IgD-negative memory B cell (primary cell): ENCODE measurements around the gene HTT-AS. TPM values are rescaled to one million over a fixed set of nuclear protein-coding genes. Genes with fewer than 3 reads are reported as not detected.

Experiments used
- H3K27ac Mint-ChIP-seq, 3 donors: one replicate each; pipeline ENCODE4 v1.8.0; 2020 to 2022; ENCODE audit warnings: mild to moderate bottlenecking in 3 of 3, mixed read lengths in 3 of 3, moderate library complexity in 1 of 3
- H3K27me3 Mint-ChIP-seq: one replicate; pipeline ENCODE4 v1.8.0; 2021; ENCODE audit warnings: mixed read lengths
- H3K36me3 Mint-ChIP-seq: one replicate; pipeline ENCODE4 v1.8.0; 2020; ENCODE audit warnings: mild to moderate bottlenecking, mixed read lengths
- H3K4me1 Mint-ChIP-seq, 3 donors: one replicate each; pipeline ENCODE4 v1.8.0; 2020 to 2022; ENCODE audit warnings: mixed read lengths in 3 of 3, mild to moderate bottlenecking in 1 of 3
- H3K4me3 Mint-ChIP-seq, 4 donors: one replicate each; pipeline ENCODE4 v1.8.0; 2020 to 2022; ENCODE audit warnings: mild to moderate bottlenecking in 4 of 4, mixed read lengths in 4 of 4, moderate library complexity in 3 of 4
- H3K9me3 Mint-ChIP-seq, 3 donors: one replicate each; pipeline ENCODE4 v1.8.0; 2020 to 2021; ENCODE audit warnings: mixed read lengths in 3 of 3, mild to moderate bottlenecking in 1 of 3
- polyA plus RNA-seq: library from polyadenylated mRNA; unstranded; fragments of 300-500 nt; fragmentation: Illumina TruSeq; gene quantifications from one replicate; pipeline ENCODE4 v1.2.3, GENCODE V29; 2021

Gene HTT-AS
- polyA plus RNA-seq, 1 donor from 2014 or later = not detected

DNA sequence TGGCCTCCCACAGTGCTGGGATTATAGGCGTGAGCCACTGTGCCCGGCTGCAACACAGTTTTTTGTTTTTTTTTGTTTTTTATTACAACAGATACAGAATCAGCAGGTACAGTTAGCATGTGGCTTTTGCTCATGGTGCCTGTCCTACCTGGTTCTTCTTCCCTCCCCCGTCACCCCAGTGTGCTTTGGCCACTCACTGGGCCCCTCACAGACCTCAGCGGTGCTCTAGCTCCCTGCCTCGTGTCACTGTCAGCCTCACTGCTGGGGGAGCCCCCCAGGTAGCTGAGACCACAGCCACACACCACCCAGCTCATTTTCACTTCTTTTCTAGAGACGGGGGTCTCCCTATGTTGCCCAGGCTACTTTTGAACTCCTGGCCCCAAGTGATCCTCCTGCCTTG is 38.7 kb downstream of the HTT-AS start:
- no peak overlapping the region for H3K27ac Mint-ChIP-seq
- no peak overlapping the region for H3K4me3 Mint-ChIP-seq
- H3K4me1 Mint-ChIP-seq = peaks cover 10 to 16% (median 16%) of the 10 kb centered on the region in 3 donors
- H3K27me3 Mint-ChIP-seq = peaks cover 6% of the 10 kb centered on the region
- peaks cover 3% of the 10 kb centered on the region for H3K36me3 Mint-ChIP-seq
- no peaks in the 10 kb centered on the region for H3K9me3 Mint-ChIP-seq

DNA sequence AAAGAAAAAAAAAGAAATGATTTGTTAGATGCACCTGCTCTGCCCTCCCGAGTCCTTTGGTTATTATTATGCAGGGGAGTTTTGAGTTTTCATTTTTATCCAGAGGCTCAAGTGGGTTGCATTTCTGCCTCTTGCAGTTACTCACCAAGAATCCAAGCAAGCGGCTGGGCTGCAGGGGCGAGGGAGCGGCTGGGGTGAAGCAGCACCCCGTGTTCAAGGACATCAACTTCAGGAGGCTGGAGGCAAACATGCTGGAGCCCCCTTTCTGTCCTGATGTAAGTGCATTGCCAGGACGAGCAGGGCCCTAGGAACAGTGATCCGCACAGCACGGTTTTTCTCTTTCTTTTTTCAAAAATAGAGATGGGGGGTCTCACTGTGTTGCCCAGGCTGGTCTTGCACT is 39.1 kb downstream of the HTT-AS start:
- peaks cover 3% of the 10 kb centered on the region for H3K36me3 Mint-ChIP-seq
- peak overlapping the region in 1 of 4 donors; percentile 23 for H3K4me3 Mint-ChIP-seq
- peak overlapping the region in 1 of 3 donors; percentile 74 for H3K27ac Mint-ChIP-seq
- H3K9me3 Mint-ChIP-seq = no peaks in the 10 kb centered on the region
- peaks cover 5 to 16% (median 12%) of the 10 kb centered on the region in 3 donors for H3K4me1 Mint-ChIP-seq
- peaks cover 6% of the 10 kb centered on the region for H3K27me3 Mint-ChIP-seq

DNA sequence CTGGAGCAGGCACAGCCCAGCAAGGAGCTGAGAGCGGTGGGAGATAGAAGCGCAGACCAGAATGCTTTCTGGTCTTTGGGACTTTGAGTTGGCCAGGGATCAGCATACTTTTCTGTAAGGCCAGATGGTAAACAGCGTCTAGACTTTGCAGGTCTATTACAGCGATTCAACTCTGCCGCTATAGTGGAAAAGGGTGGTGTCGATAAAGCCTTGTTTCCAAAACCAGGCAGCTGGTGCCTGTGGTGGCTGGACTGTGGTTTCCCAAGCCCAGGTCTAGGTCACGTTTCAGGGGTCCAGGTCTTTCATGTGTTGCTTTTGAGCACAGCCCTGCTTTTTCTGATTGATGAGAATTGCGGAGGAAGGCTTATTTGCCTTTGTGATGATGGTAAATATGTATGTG is 40.1 kb downstream of the HTT-AS start:
- H3K4me3 Mint-ChIP-seq = no peak overlapping the region
- peaks cover 3% of the 10 kb centered on the region for H3K36me3 Mint-ChIP-seq
- H3K27me3 Mint-ChIP-seq = peaks cover 6% of the 10 kb centered on the region
- no peak overlapping the region for H3K27ac Mint-ChIP-seq
- peaks cover 4 to 12% (median 10%) of the 10 kb centered on the region in 3 donors for H3K4me1 Mint-ChIP-seq
- no peaks in the 10 kb centered on the region for H3K9me3 Mint-ChIP-seq

DNA sequence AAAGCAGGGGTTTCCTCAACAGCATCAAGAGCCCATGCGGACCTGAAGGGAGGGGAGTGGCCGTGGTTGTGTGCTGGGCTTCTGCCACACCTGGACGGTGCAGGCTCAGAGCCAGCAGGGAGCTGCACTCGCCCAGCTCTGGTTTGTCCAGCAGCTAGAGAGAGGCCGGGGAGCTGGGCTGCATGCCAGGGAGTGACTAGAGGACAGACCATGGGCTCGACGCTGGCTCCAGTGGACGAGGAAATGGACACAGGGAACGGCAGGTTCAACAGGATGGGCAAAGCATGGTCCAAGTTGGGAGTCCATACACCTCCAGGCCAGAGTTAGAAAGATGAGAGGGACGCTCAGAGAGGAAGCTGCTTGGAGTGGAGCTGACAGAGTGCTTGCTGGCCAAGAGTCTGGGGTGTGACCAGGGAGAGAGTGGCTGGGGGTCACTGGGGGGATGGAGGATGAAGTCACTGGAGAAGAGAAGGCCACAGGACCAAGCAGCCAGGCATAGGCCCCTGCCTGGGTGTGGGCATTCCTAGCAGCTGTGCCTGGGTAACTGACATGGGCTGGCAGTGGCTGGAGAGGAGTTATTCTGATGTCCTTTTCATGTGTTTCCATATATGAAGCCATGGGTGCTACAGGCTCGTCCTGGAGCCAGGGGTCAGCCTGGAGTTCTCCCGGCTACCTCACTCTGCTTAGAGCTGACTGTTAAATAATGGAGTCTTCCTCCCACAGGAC is 42.8 kb downstream of the HTT-AS start:
- H3K27ac Mint-ChIP-seq = no peak overlapping the region
- H3K27me3 Mint-ChIP-seq = peaks cover 9% of the 10 kb centered on the region
- H3K36me3 Mint-ChIP-seq = no peaks in the 10 kb centered on the region
- no peak overlapping the region for H3K4me3 Mint-ChIP-seq
- H3K9me3 Mint-ChIP-seq = no peaks in the 10 kb centered on the region
- no peaks in the 10 kb centered on the region for H3K4me1 Mint-ChIP-seq

DNA sequence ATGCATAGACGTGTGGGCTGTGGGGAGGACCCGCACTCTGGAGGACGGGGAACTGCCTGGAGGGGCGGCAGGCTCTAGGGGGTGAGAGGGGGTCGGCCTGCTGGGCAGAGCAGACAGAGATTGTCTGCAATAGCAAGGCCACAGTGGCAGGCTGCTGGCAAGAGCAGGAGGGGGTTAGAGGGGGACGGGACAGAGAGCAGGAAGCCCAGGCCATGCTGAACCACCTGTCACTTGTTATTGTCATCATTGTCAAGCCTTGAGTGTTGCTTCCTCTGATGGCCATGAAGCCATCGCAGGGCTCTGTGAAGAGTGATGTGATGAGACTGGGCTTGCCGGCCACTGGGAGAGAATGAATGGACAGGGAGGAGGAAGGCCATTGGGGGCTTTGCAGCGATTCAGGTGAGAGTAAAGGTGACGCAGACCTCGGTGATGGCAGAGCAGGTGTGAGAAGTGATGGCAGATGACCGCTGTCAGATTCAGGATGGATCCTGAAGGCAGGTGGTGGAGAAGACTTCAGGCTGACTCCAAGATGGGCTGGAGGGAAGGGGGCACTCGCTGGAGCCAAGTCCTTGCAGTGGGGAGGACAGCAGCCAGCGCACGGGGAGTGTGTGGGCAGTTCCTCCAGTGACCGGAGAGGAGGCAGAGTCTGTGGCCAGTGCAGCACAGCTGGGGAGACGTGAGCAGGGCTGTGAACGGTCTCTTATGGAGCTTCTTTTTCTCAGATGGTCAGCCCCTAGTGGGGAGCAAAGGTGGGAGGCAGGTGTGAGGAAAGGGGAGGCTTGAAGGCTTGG is 43.6 kb downstream of the HTT-AS start:
- peaks cover 10% of the 10 kb centered on the region for H3K27me3 Mint-ChIP-seq
- no peaks in the 10 kb centered on the region for H3K36me3 Mint-ChIP-seq
- H3K27ac Mint-ChIP-seq = no peak overlapping the region
- H3K9me3 Mint-ChIP-seq = no peaks in the 10 kb centered on the region
- peak overlapping the region in 1 of 4 donors; percentile 40 for H3K4me3 Mint-ChIP-seq
- no peaks in the 10 kb centered on the region for H3K4me1 Mint-ChIP-seq

DNA sequence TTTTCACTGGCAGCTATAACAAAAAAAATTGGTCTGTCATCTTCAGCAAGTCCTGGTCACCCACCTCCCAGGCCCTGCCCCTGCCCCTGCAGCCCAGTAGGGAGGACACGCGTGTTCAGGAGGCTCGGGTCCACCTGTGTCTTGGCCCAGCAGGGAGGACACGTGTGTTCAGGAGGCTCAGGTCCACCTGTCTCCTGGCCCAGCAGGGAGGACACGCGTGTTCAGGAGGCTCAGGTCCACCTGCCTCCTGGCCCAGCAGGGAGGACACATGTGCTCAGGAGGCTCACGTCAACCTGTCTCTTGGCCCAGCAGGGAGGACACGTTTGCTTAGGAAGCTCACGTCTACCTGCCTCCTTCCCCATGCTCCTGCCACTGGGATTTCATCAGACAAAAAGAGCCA is 44.9 kb downstream of the HTT-AS start:
- Mint-ChIP-seq H3K4me1 (no peaks in the 10 kb centered on the region), H3K4me3 (no peak overlapping the region), H3K36me3 (no peaks in the 10 kb centered on the region), H3K9me3 (no peaks in the 10 kb centered on the region), H3K27ac (no peak overlapping the region), H3K27me3 (peaks cover 10% of the 10 kb centered on the region)

DNA sequence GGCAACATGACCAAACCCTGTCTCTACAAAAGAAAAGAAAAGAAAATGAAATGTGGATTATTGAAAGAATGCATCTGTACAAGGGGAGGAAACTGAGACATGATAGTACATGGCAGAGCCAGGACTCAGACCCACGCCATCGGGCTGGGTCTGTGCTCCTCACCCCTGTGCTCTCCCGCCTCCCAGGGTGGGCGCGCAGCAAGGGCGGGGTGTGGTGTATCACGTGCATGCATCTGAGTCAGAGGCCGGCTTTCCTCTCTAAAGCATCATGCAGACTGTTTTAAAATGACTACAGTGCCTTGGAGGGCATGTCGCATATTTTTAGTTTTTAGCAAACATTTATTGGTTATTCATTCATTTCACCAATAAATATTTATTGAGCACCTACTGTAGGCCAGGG is 47.8 kb downstream of the HTT-AS start:
- Mint-ChIP-seq H3K36me3 (peaks cover 3% of the 10 kb centered on the region), H3K9me3 (peaks cover 0 to 9% (median 0%) of the 10 kb centered on the region in 3 donors), H3K27ac (no peak overlapping the region), H3K4me1 (no peaks in the 10 kb centered on the region), H3K4me3 (no peak overlapping the region), H3K27me3 (peaks cover 22% of the 10 kb centered on the region)

DNA sequence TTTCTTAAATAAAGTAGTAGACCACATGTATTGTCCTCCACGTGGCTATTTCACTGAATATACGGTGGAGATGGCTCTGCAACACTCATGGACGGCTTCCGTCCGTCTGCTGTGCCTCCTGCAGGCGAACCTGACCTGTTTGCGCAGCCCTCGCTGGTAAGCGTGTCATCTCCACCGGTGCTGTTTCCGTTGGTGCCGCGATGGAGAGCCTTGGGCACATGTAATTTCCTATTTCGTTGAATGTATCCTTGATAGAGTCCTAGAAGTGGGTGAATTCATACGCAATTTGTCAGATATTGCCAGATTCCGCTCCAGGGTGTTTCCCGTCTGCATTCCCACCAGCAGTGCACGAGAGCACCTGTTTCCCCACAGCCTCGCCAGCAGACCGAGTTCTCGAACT is 48.5 kb downstream of the HTT-AS start:
- H3K9me3 Mint-ChIP-seq = peaks cover 0 to 9% (median 0%) of the 10 kb centered on the region in 3 donors
- peaks cover 3% of the 10 kb centered on the region for H3K36me3 Mint-ChIP-seq
- H3K4me3 Mint-ChIP-seq = no peak overlapping the region
- H3K4me1 Mint-ChIP-seq = no peaks in the 10 kb centered on the region
- H3K27me3 Mint-ChIP-seq = peaks cover 26% of the 10 kb centered on the region
- no peak overlapping the region for H3K27ac Mint-ChIP-seq

DNA sequence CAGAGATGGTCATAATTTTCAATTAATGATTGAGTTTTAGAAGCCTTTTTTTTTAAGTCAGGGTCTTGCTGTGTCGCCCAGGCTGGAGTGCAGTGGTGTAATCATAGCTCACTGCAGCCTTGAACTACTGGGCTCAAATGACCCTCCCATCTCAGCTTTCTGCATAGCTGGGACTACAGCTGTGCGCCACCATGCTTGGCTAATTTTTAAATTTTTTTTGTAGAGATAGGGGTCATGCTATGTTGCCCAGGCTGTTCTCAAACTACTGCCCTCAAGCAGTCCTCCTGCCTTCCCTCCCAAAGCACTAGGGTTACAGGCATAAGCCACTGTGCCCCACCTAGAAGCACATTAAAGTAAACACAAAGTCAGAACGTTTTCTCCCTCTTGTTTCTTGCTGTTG is 51.7 kb downstream of the HTT-AS start:
- Mint-ChIP-seq H3K36me3 (peaks cover 3% of the 10 kb centered on the region), H3K4me1 (peaks cover 7 to 9% (median 9%) of the 10 kb centered on the region in 3 donors), H3K4me3 (no peak overlapping the region), H3K9me3 (peaks cover 0 to 9% (median 0%) of the 10 kb centered on the region in 3 donors), H3K27ac (no peak overlapping the region), H3K27me3 (peaks cover 20% of the 10 kb centered on the region)

DNA sequence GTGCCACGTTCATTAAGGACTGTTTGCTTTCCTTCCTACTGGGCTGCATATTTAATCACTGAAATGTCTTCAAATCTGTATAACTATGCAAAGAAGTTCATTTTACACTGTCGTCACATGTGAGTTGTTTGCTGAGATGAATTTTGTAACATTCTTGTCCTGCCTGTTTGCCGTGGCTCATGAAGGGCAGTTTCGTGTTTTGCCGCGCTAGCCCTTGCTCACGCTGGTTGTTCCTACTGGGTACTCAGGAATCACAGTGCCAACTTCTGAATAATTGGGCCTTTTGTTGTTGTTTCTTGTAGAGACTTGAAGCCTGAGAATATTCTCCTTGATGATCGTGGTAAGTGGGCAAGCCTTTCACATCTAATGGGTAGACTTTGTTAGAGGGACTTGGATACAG is 52.2 kb downstream of the HTT-AS start:
- Mint-ChIP-seq H3K4me3 (no peak overlapping the region), H3K9me3 (peaks cover 0 to 9% (median 0%) of the 10 kb centered on the region in 3 donors), H3K36me3 (peaks cover 3% of the 10 kb centered on the region), H3K27ac (no peak overlapping the region), H3K27me3 (peaks cover 19% of the 10 kb centered on the region), H3K4me1 (peaks cover 7 to 9% (median 9%) of the 10 kb centered on the region in 3 donors)

DNA sequence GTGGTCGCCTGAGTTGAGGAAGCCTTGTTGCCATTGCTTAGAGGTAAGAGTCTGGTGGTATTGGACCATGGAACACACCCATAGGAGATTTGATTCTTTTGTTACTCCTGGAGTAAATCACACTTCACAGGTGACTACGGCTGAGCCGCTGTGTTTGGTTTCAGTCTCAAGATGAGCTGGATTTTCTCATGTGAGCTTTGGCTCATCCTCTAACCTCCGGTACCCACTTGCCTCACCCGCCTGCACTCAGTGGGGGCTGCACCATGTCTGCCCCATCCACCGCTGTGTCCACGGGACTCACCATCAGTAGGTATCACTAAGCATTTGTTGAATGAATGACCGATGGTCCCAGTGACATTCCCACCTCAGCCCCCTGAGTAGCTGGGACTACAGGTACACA is 52.7 kb downstream of the HTT-AS start:
- Mint-ChIP-seq H3K4me1 (peaks cover 7 to 9% (median 9%) of the 10 kb centered on the region in 3 donors), H3K9me3 (peaks cover 0 to 9% (median 0%) of the 10 kb centered on the region in 3 donors), H3K27me3 (peaks cover 19% of the 10 kb centered on the region), H3K36me3 (peaks cover 3% of the 10 kb centered on the region), H3K4me3 (no peak overlapping the region), H3K27ac (no peak overlapping the region)

DNA sequence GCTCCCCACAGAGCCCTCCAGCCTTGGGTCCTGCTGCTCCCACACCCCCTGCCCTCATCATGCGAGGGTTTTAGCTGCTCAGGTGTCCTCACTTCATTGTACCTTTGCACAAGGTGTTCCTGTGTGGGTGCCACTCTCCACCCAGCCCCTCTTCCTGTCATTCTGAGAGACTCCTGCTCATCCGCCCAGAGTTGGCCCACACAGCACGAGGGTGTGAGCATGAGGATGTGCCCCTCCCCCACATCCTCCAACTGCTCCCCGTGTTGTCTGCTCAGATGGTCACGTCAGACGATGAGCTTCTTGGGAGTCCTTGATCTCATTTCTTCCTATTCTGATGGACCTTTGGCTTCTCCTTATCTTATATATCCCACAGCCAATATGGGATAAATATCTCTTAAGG is 53.2 kb downstream of the HTT-AS start:
- Mint-ChIP-seq H3K9me3 (peaks cover 0 to 9% (median 0%) of the 10 kb centered on the region in 3 donors), H3K36me3 (peaks cover 3% of the 10 kb centered on the region), H3K4me3 (no peak overlapping the region), H3K27me3 (peaks cover 17% of the 10 kb centered on the region), H3K27ac (no peak overlapping the region), H3K4me1 (peaks cover 7 to 9% (median 9%) of the 10 kb centered on the region in 3 donors)

DNA sequence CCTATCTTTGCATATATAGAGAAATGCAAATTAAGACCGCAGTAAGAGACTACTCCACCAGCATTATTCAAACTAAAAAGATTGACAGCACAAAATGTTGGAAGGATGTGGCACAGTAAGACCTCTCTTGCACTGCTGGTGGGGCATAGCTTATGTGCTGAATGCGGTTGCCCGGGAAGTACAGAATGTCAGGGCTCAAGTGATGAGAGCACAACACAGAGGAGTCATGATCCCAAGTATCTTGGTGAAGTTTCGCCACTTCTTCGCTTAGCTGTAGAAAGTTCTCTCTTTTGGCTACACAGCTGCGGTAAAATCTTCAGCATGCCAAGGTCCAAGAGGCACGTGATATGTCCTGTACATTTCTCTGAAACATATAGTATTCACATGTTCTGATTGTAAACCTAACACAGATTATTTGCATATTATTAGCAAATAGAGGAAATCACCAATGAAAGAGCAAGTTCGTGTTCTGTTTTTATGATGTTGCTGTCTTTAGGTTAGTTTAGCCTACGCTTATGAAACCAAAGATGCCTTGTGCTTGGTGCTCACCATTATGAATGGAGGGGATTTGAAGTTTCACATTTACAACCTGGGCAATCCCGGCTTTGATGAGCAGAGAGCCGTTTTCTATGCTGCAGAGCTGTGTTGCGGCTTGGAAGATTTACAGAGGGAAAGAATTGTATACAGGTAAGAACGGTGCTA is 55.0 kb downstream of the HTT-AS start:
- Mint-ChIP-seq H3K27ac (no peak overlapping the region), H3K9me3 (peaks cover 0 to 9% (median 0%) of the 10 kb centered on the region in 3 donors), H3K36me3 (peaks cover 3% of the 10 kb centered on the region), H3K27me3 (peaks cover 17% of the 10 kb centered on the region), H3K4me3 (peak overlapping the region in 1 of 4 donors; percentile 72), H3K4me1 (peaks cover 7 to 9% (median 9%) of the 10 kb centered on the region in 3 donors)

DNA sequence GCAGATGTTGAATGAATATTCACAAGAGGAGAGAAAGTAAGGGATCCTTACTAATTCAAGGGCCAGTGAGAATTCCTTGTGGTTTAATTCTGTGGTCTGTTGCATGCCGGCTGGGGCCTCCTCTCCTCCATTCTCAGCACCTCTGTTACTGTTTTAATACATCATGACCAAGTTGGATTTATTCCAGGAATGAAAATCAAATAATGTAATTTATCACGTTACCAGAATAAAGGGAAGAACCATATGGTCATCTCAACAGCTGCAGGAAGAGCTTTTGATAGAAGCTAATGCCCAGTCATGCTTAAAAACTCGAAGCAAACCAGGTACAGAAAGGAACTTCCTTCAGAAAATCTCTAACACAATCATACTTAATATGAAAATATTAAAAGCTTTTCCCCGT is 56.8 kb downstream of the HTT-AS start:
- peaks cover 17% of the 10 kb centered on the region for H3K27me3 Mint-ChIP-seq
- peaks cover 9% of the 10 kb centered on the region in 3 donors for H3K4me1 Mint-ChIP-seq
- peaks cover 0 to 3% (median 0%) of the 10 kb centered on the region in 3 donors for H3K9me3 Mint-ChIP-seq
- no peak overlapping the region for H3K4me3 Mint-ChIP-seq
- H3K36me3 Mint-ChIP-seq = peaks cover 2% of the 10 kb centered on the region
- no peak overlapping the region for H3K27ac Mint-ChIP-seq

DNA sequence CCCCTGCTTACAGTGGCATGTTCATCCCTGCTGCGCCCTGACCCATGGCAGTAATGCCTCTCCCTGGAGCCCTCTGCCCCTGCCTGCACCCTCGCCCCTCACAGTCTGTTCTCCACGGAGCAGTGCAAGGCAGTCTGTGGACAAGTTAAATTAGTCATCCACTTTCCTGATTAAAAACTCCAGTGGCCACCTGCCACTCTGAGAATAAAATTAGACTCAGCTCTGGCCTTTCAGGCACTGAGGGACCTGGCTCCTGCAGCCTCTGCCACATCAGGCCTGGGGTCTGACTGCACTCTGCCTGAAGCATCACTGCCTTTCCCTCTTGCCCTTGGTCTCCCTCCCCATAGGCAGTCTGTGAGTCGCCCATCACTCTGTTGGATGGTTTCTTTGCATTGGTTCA is 57.4 kb downstream of the HTT-AS start:
- Mint-ChIP-seq H3K27me3 (peaks cover 12% of the 10 kb centered on the region), H3K4me1 (peaks cover 9% of the 10 kb centered on the region in 3 donors), H3K36me3 (peaks cover 2% of the 10 kb centered on the region), H3K27ac (no peak overlapping the region), H3K4me3 (no peak overlapping the region), H3K9me3 (peaks cover 0 to 3% (median 0%) of the 10 kb centered on the region in 3 donors)
